GM19099 (cell line): ENCODE data around the gene TGFB1I1.

Experiments used
- POLR2A ChIP-seq: IDR thresholded peaks from 3 replicates; pipeline ENCODE4 v1.6.1; 2011; ENCODE audit warnings: low read depth; ENCODE audit not compliant: insufficient read length; ENCODE audit errors: extremely low read depth

Gene TGFB1I1

GRCh38 chr16:31489616-31490584 lies 17.9 kb downstream of the TGFB1I1 start:
- TF ChIP-seq POLR2A = no peak

GRCh38 chr16:31491778-31492418 lies 19.9 kb downstream of the TGFB1I1 start:
- no peak for TF ChIP-seq POLR2A

GRCh38 chr16:31493506-31494125 lies 21.7 kb downstream of the TGFB1I1 start:
- TF ChIP-seq POLR2A = no peak

DNA sequence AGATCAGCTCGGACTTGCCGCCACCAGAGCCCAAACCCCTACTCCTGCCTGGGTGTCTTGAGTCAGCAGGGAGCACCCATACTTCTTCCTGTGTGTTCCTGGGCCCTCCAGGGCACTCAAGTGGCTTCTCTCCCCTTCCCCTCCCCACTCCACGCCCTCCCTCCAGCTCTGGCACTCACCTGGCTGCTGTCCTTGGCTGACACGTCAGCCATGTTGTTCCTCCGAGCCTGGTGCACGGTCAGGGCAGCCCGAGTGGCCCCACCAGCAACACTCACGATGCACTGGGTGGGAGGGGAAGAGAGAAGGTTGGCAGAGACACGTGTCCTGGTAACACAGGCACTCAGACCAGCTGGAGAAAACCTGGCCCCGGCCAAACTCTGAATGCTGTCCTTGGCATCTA lies 24.7 kb downstream of the TGFB1I1 start:
- no peak for TF ChIP-seq POLR2A

- no peak for TF ChIP-seq POLR2A
Observed at GRCh38 chr16:31498493-31498892, 26.5 kb downstream of the TGFB1I1 start.

- TF ChIP-seq POLR2A = no peak
Observed at GRCh38 chr16:31499928-31500327, 28.0 kb downstream of the TGFB1I1 start.

GRCh38 chr16:31501226-31501965 lies 29.4 kb downstream of the TGFB1I1 start:
- TF ChIP-seq POLR2A = no peak

DNA sequence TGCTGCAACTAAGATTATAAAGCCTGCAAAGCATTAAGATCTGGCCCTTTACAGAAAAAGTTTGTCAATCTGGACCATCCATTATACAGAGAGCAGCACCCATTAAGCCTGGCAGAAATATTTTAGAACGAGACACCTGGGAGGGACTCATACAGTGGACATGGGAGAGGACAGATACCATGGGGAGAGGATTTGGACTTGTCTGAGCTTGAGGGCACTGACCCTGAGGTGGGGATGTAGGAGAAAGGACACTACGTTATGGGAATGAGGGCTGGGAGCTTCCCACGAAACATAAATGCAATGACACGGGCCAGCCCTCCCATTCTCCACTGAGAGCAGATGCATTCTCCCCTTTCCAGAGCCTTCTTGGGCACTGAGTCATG lies 30.0 kb downstream of the TGFB1I1 start:
- no peak for TF ChIP-seq POLR2A

DNA sequence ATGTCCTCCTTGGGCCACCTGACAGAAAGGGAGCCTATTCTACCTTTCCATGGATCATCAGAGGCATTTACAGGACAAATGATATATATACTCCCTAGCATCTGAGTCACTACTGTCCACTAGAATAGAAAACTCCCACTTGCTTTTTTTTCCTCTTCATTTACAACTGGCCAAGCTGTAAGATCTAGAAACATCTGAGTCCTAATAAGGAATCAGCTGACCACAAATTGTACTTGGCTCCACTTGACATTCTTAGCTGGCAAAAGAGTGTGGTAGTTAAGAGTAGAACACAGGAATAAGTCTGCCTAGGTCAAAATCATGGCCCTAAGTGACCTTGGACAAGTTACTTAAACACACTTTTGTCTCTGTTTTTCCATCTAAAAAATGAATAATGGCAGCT lies 31.0 kb downstream of the TGFB1I1 start:
- no peak for TF ChIP-seq POLR2A

DNA sequence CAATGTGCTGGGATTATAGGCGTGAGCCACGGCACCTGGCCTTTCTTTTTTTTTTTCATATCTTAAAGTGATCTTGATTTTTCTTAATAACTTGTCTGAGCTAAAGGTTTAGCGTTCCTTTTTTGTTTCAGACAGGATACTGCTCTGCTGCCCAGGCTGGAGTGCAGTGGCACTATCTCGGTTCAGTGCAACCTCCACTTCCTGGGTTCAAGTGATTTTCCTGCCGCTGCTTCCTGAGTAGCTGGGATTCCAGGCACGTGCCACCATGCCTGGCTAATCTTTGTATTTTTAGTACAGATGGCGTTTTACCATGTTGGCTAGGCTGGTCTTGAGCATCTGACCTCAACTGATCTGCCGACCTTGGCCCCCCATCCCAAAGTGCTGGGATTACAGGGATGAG lies 32.2 kb downstream of the TGFB1I1 start:
- TF ChIP-seq POLR2A = no peak

DNA sequence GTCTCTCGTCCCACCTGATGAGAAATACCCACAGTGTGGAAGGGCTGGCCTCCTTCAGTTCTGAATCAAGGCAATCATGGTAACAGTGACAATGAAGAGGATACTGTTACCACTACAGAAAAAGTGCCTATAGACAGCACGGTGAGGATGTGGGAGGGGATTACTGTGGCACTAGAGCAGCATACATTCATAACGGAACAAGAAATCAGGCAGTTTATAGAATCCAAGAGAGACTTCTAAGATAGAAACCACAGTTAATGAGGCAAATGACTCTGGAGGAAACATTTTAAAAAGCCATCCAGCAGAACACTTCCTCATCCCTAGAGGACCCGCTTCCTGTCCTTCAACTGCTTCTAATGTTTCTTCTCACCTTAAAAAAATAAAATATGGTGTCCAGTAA lies 33.5 kb downstream of the TGFB1I1 start:
- TF ChIP-seq POLR2A = no peak

DNA sequence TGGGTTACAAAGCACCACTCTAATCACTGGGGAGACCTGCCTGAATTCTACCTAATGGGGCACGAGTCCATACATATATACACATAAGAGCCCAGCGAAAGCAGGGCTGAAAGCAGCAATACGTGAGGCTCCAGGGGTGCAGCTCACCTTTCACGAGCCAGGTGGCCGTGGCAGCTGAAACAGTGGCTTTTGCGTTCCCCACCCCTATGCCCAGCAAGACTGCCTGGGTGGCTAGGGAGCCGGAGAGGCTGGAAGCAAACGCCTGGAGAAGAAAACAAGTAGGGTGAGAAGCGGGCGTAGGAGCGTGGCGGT lies 35.6 kb downstream of the TGFB1I1 start:
- no peak for TF ChIP-seq POLR2A

DNA sequence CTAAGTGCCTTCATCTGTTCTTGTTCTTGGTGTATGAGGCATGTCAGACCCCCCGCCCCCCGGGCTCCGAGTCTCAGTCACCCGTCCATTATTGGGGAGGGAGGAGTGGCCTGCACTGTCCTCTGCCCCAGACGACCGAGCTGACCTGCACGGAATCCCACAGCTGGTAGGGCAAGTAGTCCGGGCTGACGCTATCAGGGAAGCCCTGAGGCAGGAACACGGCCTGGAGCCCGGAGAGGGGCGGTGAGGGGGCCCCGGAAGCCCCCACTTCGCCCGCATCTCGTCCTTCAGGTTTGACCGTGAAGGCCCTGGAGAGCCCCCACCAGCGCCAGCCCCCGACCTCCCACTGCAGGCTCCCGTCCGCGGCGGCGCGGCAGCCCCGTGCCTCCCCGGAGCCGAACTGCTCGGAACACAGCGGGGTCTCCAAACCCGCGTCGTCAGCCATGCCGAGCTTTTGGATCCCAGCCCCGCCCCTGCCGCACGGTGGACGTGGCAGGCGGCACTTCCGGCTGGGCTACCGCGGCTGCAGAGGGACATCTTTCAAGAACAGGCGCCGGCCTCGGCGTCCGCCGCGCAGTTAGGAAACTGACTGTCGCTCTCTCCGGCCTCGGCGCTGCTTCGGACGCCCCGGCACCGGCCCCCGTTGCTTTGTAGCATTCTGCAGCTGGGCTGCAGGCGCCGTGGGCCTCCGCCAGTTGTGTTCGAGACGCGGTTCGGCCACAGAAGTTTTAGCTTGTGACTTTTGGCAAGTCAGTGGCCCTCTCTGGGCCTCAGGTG lies 36.2 kb downstream of the TGFB1I1 start, which contains the start of gene RUSF1:
RUSF1 (minus strand) TSS at position 463 of the 777 bp plus-strand sequence; CDS start at position 445, 18 bp downstream.
- TF ChIP-seq POLR2A = peak; percentile 85

DNA sequence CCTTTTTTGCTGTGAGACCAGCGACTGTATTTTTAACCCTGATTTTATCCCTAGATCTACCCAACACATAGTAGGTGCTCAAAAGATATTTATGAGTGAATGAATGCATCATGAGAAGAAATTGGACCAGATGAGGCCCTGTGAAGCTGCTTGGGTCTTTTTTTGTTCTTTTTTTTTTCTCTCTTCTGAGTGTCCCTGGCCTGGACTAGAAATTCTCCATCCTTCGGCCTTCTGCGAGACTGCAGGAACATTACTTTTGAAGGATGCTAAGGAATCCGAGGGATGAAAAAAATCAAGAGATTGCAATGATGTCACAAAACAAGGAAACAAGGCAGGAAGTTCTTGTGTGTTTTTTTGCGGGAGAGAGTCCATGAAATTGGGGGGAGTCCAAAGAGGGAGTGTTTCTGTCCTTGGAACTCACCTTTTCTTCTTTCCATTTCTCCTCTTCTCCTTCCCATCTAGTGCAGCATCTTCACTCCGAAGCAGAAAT lies 36.8 kb downstream of the TGFB1I1 start:
- no peak for TF ChIP-seq POLR2A

DNA sequence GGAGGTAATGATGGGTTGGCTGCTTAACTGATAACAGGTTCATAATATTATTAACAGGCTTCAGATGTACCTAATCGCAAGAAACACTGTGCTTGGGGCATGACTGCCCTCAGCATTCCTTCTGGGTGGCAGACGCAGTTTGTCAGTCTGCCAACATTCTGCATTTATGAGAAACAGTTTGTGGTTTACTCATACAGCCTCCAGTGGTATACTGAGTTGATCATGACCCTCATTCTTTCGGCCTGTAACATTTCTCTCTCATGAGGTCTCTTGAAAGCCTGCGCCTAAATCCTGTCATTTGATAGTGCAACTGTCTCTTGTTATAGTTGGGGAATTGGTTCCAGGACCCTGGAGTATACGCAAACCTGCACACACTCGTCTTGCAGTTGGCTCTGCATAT lies 41.2 kb downstream of the TGFB1I1 start:
- TF ChIP-seq POLR2A = no peak

GRCh38 chr16:31513884-31514283 lies 41.9 kb downstream of the TGFB1I1 start:
- TF ChIP-seq POLR2A = no peak
